Hypothalamus (tissue), 51 donors: Measurements from ENCODE around the gene BBX.

ENCODE experiments used
- DNase-seq, 51 donors: peaks; one replicate each; lab custom pipeline; 2025; lab: John Stamatoyannopoulos, UW

BBX gene

GRCh38 chr3:107738486-107739183 lies 215.9 kb downstream of the BBX start:
- DNase-seq: no peak

GRCh38 chr3:107739227-107739626 lies 216.5 kb downstream of the BBX start:
- no peak for DNase-seq

- DNase-seq: peak in 1 of 51 donors; percentile 47
Measured at GRCh38 chr3:107740992-107741896, 218.5 kb downstream of the BBX start.

- no peak for DNase-seq
Measured at GRCh38 chr3:107745354-107745753, 222.6 kb downstream of the BBX start.

- DNase-seq: no peak
Measured at GRCh38 chr3:107752202-107752990, 229.6 kb downstream of the BBX start.

- peak in 28 of 51 donors; percentile 3 to 71 (median 24) for DNase-seq
Measured at GRCh38 chr3:107753494-107753893, 230.7 kb downstream of the BBX start.

- DNase-seq: no peak
Measured at GRCh38 chr3:107753976-107754375, 231.2 kb downstream of the BBX start.

- DNase-seq: peak in 2 of 51 donors; percentile 31 to 32
Measured at GRCh38 chr3:107756649-107757048, 233.9 kb downstream of the BBX start.

GRCh38 chr3:107757140-107757539 lies 234.4 kb downstream of the BBX start:
- no peak for DNase-seq

GRCh38 chr3:107760144-107760543 lies 237.4 kb downstream of the BBX start:
- no peak for DNase-seq

- DNase-seq: no peak
Measured at GRCh38 chr3:107761391-107761790, 238.6 kb downstream of the BBX start.

GRCh38 chr3:107765524-107765923 lies 242.8 kb downstream of the BBX start:
- DNase-seq: no peak

- no peak for DNase-seq
Measured at GRCh38 chr3:107767897-107768605, 245.3 kb downstream of the BBX start.

GRCh38 chr3:107769882-107770281 lies 247.1 kb downstream of the BBX start:
- no peak for DNase-seq

GRCh38 chr3:107772016-107772415 lies 249.3 kb downstream of the BBX start:
- no peak for DNase-seq

GRCh38 chr3:107775974-107776373 lies 253.2 kb downstream of the BBX start:
- no peak for DNase-seq

GRCh38 chr3:107781253-107781652 lies 258.5 kb downstream of the BBX start:
- DNase-seq: no peak

GRCh38 chr3:107782054-107782453 lies 259.3 kb downstream of the BBX start:
- DNase-seq: no peak

GRCh38 chr3:107790612-107791011 lies 267.9 kb downstream of the BBX start:
- DNase-seq: no peak

- no peak for DNase-seq
Measured at GRCh38 chr3:107791027-107791426, 268.3 kb downstream of the BBX start.
